Measurements from ENCODE around the gene ATP11A. TPM values are rescaled to one million over a fixed set of nuclear protein-coding genes. Genes with fewer than 3 reads are reported as not detected.

Gene ATP11A
- total RNA-seq, 1 experiment from 2014 or later, result 3.2 TPM

DNA sequence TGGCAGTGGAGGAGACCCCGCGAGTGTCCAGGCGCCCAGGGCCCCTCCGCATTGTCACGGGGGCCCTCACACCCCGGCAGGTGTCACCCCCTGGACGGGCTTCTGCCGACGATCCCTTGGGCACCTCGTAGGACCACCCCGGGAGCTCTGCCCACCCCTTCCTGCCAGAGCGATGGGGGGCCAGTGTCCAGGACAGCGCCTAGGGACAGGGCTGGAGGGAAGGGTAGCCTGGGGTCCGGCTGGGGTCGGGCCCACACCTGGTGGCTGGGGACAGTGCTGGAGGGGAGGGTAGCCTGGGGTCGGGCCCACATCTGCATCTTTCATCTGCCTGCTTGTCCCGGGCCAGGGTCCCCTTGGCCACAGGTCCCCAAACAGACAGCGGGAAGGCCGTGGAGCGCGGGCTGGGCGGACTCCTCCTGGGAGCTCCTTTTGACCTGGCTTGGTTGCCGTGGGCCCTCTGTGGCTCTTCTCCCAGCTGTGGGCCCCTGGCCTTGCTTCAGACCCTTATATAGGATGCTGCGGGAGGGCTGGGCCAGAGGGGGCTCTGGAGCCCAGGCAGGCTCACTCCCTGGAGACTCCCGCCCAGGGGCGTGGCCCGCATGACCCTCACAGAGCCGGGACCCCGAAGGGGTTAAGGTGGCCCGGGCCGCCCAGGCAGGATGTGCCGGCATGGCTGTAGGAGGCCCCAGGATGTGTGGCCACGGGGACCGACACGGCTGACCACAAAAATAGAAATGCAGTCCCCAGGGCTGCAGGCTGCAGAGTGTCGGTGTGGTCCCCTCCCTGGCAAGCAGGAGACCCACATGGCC is 205.0 kb downstream of the ATP11A start:
- no peak for DNase-seq (ENCODE audit: low spot score)

DNA sequence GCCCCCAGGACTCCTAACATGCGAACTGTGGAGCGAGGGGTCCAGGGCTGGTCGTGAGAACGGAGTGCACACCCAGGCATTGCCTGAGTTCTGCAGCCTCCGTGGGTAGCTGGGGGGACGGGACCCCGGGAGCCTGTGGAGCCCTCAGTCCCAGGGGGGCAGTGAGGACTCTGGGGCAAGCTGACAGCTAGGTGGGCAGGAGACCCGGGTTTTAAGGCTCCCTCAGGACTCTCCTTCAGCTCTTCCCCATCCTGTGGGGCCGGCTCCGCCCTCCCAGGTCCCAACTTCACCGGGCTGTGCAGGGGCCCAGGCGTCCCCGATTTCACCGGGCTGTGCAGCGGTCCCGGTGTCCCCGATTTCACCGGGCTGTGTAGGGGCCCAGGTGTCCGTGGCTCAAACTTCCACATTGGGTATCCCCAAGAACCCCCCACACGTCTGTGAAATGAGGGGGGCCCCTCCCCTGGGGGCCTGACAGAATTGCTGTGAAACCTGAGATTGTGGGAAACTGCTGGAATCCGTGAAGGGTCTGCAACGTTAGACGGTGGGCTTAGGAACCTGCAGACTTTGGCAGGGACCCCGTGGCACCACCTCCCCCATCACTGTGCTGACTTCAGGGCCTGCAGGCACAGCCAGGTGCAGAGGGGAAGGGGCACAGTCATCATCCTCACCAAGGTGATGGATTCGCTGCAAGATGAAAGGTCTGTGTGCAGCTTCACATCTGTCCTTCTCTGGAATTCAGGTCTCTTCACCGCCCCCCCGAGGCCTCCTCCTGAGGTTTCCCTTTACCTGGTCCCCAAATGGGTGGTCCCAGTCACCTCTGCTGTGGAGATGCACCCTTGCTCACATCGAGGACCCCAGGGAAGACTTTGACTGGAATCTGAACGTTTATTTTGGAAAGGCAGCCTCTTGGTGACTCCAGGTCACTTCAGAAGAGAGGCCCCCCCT is 206.0 kb downstream of the ATP11A start:
- DNase-seq (ENCODE audit: low spot score), result no peak

DNA sequence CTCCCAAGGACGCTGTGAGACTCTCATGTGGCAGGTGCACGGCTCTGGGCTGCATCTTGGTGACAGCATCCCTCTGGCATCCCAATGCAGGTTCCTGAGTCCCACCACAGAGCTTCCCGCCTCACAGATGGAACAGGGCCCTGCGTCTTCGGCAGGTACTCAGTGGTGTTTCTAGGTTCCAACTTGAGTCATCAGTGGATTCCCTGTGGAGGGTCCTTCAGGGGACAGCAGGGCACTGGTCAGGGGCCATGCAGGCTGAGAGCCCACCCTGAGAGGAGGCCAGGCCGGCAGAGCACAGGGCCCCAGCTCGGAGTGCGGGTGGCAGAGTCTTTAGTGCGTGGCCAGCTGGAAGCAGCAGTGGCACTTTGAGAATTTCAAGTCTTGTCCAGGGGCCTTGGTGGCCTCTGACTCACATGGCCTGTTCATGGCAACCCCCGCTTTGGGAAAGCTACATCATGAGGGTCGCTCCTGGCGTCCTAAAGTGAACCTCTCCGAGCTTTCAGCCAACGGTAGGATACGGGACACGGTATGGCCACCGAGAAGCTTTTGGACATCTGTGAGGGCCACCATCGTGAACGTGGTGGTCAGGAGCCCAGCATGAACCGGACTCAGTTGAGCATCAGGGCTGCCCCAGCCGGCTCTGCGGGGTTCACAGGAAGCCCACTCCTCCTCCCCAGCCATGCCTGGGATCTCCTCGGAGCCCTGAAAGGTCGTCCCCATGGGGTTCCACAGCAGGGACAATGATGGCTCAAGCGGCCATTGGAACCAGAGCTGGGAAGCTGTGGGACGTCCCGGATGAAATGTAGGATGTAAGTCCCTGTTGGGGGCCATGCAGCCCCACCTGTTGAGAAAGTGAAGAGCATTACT is 207.1 kb downstream of the ATP11A start:
- no peak for DNase-seq (ENCODE audit: low spot score)

DNA sequence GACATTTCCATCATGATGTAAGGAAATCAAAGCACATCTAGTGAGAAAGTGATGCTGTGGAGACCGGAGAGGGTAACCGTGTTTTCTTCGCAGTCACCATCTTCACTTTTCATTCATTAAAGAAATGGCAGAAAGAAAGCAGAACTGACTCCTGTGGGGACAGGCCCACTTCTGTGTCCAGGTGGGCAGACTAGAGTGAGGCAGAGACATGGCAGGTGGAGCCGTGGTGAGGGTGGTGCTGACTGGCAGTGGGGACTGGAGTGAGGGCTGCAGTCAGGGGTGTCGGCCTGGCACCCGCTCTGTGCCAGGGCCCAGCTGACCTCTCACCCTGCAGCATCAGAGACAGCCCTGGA is 207.7 kb downstream of the ATP11A start:
- no peak for DNase-seq (ENCODE audit: low spot score)

DNA sequence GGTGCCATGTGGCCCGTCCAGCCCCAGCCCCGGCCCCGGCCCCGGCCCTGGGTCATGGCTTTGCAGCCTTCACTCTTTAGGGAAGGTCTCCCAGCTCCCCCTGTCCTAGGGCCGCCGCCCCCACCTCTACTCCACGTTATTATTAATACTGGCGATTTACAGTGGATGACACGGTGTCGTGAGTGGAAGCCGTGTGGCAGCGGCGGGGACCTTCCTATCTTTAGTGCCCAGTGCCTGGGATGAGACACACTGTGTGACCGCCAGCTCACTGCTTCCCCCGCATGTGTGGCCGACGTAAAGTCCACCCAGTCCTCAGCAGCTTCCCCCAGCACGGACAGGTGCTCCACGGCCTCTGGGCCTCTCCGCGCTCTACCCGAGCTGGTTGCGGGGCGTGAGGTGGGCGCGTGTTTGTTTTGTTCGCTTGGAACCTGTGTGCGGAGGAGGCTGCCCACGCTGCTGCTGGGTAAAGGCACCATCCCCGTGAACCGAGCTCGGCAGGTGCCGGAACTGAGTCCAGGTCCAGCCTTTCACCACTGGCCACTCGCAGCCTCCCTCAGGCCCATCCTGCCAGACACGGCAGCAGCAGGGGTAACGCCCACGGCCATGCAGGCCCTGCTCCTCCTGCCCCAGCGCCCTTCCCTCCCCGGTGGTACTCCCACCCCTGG is 208.2 kb downstream of the ATP11A start:
- no peak for DNase-seq (ENCODE audit: low spot score)

DNA sequence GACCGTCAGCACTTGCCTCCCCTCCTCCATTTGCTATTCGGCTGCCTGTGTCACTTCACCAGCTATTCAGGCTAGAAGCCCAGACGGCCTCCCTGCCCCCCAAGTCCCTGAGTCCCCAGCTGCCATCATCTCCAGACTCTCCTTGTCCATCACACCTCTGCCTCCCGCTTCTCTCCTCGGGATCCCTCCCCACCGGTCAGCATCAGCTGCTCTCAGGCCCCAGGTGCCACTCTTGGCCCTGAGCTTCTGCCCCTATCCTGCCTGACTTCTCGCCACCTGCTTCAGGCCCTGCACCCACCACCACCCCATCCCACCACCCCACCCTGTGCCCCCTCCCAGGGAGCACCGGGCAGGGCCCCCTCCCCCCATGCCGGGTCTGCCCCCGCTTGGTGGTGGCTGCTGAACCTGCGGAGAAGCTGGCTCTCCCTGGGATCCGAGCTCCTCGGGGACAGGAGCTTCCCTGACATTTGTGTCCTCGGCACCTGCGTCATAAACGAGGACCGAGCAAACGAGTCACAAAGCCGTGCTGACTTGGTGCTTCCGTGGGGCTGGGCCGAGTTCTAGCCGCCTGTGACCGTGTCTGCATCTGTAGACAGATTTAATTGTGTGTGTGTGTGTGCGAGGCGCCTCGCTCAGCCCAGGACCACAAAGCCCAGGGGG is 208.9 kb downstream of the ATP11A start:
- DNase-seq (ENCODE audit: low spot score), result no peak

DNA sequence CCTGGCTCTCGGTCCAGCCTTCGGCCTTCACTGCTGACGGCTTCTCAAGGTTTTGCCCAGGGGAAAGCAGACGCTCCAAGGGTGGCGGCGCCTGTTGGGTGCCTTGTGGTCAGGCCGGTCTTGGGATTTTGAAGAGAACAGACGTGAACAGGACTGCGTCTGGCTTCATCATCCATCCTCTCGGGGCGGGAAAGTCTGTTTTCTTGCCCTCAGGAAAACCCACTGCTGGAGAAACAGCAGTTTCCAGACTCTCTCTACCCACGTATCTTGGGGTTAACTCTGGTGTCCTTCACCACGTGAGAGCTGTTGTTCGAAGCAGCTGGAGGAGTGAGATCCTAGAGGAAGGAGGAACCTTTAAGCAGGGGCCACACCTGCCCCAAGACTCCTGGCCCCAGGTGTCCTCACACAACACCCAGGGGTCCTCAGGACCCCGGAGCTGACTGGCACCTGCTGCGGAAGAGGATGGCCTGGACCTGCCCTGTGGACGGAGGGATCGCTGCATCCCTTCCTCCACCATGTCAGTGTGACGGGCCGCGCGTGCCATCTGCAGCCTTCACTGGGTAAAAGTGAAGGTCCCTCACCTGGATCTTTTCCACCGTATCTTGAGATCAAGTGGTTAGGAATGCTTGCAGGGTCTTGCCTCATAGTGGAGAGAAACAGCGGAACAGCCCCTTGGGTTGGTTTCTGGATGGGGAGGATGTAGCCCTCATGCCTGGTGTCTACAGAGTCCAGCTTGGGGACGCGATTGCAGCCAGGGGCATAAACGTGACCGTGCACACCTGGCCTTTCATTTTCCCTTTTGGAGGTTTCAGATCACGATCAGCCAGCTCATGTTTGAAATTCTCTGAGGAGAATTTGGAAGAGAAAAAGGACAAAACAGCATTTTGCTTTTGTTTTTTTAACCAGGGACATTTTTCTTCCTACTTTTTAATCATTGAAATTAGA is 209.7 kb downstream of the ATP11A start:
- no peak for DNase-seq (ENCODE audit: low spot score)

DNA sequence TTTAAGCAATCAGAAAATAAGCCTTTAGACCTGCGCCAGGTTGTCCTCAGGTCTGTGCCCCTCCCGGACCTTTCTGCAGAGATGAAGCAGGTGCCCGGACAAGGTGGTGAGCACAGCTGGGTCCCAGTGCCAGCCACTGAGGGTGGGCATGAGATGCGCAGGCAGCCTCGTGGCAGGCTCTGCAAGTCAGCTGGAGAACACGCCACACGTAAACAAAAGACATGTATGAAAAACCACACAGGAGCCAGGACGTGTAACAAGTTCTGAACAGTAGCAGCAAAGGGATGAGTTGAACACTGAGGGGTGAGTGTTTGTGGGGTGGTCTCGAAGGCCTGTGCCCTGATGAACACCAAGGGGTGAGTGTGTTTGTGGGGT is 210.4 kb downstream of the ATP11A start:
- no peak for DNase-seq (ENCODE audit: low spot score)

DNA sequence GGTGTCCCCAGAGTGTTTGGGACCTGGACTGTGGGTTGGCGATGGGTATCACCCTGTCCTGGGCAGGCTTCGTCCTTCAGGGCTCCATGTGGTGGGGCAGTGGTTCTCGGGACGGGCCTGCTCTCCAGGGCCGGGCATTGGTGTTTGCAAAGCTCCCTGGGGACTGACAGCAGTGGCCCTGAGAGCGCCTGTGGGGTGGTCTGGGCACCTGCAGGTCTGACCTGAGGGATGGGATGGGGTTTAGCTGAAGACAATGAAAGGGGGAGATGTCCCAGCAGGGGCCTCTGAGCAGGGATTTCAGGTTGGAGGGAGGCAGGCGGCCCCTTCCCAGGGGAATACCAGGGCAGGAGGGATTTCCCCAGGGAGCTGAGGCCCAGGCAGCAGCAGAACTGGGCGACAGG is 210.9 kb downstream of the ATP11A start:
- no peak for DNase-seq (ENCODE audit: low spot score)

DNA sequence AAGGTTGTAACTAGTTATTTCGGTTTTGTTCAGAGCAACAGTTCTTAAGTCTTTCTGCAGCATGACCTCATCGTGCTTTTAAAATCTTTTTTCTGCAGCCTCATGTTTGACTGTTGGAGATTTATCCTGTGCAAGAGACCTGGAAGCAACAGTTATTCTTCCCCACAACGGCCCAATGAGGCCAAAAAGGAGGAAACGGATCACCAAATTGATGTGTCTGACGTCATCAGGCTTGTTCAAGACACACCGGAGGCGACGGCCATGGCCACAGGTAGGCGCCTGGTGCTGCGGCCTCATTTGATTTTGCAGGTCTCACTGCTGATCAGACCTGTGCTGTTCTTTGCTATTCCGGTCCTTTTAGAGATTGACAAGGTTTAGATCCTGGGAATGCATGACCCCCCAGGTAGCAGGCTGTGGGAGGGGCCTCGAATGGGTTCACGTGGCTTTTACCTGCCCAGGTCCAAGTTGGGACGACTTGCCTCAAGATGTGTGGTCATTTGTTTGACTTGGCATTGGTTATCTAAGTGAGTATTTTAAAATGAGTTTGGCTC is 212.3 kb downstream of the ATP11A start:
- DNase-seq (ENCODE audit: low spot score), result no peak

DNA sequence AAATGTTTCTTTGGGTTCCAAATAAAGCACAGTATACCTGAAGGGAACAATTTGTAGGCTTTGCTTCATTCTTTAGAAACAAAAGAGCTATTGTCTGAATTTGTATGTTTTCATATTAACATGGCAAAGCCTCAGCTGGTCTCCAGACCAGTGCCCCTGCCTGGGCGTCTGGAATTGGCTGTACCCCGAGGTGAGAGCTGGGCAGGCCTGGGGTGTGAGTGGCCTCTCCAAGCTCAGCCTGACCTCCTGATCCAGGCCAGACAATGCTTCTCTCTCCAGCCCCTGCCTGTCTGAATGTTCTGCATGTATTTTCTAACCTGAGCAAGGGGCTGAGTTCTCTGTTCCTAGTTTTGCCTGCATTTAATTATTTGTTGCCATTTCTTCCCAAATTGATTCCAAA is 212.8 kb downstream of the ATP11A start:
- DNase-seq (ENCODE audit: low spot score), result no peak

DNA sequence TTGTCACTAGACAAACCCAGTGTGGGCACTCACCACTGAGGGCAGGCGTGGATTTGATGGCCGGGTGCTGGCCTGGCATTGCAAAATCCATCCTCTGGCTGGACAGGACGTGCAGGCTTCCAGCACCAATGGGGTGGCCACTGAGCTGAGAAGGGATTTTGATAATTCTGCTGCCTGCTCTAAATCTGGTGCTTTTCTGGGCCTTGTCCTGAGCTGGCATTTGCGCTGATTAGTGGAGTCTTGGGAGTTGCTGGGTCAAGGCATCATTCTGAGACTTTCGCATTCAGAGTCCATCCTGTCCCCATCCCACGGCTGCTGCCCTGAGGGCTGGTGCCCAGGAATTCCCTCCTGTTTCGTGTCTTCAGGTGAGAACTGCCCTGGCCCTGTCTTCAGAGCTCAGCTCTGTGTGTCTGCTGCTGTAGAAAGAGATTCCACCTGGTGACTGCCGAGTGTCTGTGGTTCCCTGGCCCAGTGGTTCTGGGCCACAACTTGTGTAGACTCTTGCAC is 213.3 kb downstream of the ATP11A start:
- no peak for DNase-seq (ENCODE audit: low spot score)

DNA sequence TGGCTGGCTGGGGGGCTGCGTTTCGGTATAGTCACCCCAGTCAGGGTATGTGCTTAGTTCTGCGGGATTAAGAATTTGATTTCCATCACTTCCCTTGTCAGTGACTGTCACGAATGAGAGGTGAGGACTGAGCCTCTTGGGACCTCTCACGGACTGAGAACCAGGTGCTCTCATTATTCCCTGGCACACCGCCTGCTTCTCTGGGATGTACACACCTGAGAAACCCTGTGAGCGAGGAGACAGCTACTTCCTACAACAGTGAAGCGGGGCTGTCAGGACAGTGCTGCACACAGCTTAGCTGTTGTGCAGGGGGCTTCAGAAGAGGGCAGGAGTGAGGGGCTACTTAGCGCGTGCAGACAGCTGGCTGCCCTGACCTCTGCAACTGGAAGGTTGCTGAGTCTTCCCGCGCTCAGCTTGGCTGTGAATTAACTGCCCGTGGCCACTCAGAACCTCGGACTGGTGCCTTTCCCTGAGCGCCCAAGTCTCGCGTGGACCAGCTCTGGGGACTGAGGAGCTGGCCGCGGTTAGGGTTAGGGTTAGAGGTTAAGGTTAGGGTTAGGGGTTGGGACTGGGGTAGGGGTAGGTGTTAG is 213.9 kb downstream of the ATP11A start:
- no peak for DNase-seq (ENCODE audit: low spot score)

DNA sequence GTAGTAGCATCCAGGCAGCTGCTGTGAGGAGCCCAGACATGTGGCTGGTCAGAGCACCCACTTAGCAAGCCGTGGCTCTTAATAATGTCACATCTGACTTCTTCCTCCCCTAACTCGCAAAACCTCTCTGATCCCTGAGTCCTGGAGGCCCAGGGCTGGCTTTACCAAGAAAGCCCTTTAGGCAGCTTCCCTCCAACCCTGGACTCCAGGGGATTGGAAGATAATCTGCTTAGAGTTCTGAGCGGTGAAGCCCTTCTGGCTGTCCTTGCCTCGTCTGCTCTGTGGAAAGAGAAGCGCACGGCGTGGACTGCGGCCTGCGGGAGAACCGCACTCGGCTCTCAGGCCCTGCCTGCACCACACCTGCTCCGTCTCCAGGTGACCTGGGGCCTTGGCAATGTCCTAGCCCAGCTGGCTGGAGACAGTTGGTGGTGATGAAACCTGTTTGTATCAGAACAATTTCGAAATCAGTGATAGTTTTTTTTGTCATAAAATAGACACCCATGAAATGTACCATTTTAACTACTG is 214.7 kb downstream of the ATP11A start:
- DNase-seq (ENCODE audit: low spot score), result no peak

DNA sequence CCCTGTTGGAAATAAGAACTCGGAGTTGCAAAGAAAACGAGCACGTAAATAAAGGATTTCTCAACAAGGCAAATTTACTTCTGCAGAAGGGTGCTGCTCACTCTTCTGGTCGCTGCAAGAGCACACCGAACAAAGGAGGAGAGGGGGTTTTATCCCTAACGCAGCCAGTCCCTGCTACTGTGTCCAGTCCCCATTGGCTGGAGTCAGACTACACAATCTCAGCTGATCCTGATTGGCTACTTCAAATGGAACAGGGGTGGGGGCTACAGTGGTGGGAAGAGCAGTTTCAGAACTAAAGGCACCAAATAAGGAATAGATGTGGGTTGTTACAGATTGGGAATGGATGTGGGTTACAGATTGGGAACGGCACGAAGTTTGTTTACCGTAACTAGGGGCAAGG is 215.2 kb downstream of the ATP11A start:
- no peak for DNase-seq (ENCODE audit: low spot score)

DNA sequence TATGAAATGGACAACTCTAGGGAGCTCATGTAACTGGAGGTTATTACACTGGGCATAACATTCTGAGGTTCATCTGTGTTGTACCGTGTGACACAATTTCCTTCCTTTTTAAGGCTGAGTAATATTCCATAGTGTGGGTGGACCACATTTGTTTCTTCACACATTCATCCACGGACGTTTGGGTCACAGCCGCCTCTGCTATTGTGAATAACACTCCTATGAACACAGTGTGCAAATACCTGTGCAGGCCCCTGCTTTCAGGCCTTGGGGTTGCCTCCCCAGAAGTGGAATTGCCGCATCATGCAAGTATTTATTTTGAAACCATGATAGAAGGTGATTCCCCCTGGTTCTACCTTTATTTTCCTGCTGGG is 215.8 kb downstream of the ATP11A start:
- DNase-seq (ENCODE audit: low spot score), result no peak

DNA sequence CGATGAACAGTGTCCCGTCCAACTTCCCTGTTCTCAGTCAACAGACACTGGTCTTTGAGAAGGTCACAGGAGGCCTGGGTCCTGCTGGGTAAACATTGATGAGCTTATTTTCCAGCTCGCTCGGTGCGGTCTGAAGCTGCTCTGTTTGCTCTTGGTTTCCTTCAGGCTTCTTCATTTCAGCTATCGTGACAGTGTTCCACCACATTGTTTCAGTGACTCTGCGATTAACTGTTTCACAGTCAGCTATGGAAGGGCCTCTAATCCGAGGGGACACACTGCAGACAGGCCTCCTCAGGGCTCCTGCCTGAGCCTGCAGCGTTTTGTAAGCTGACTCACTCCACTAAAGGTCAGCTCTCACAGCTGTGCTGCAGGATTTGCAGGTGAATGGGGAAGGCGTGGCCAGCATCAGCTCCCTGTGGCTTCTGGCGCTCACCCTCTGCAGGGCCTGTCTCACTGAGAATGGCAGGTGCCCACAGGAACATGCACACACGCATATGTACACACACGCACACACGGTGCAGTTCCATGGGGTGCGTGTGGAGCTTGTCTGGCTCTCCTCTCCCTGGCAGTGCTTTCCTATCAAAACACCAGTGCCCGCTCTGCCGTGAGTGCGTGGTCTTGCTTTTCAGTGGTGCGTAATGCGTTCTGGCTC is 216.3 kb downstream of the ATP11A start:
- no peak for DNase-seq (ENCODE audit: low spot score)

DNA sequence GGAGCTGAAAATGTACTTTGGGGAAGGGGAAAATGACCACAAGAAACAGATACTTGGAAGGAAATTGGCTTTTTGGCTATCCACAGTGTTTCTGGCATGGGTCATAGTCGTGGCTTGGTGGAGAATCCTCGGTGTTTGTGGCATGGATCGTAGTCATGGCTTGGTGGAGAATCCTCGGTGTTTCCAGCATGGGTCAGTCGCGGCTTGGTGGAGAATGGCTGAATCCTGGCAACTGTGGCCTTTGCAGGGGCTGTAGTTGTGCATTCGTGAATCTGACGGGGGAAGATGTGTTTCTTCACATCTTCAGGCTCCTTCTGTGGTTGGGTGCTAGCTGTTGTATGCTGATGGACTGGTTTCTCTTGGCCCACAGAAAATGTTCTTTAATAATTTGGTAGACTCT is 217.4 kb downstream of the ATP11A start:
- no peak for DNase-seq (ENCODE audit: low spot score)

Data from H4 (cell line).